Measurements from ENCODE around the gene PCDHGA2. TPM values are rescaled to one million over a fixed set of nuclear protein-coding genes. Genes with fewer than 3 reads are reported as not detected.

PCDHGA2 gene
- polyA plus RNA-seq, 3 donors from 2014 or later: not detected

DNA sequence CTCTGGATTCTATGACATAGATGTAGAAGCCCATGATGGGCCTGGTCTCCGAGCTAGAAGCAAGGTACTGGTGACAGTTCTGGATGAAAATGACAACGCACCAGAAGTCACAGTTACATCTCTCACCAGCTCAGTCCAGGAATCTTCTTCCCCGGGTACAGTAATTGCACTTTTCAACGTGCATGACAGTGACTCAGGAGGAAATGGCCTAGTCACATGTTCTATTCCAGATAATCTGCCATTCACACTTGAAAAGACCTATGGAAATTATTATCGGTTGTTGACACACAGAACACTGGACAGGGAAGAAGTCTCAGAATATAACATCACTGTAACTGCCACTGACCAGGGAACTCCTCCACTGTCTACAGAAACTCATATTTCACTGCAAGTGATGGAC is 17.6 kb downstream of the PCDHGA2 start:
- no peak for DNase-seq
- Mint-ChIP-seq H3K4me1 (peaks cover 6 to 7% of the 10 kb centered on the region in 2 donors), H3K4me3 (peak overlapping the region in 2 of 5 donors; percentile 21 to 44), H3K27me3 (ENCODE audit: low read depth in 3 of 3) (peaks cover 21 to 53% (median 35%) of the 10 kb centered on the region in 3 donors), H3K27ac (no peak overlapping the region), H3K9me3 (peaks cover 14 to 37% (median 20%) of the 10 kb centered on the region in 6 donors), H3K36me3 (peaks cover 4 to 8% (median 6%) of the 10 kb centered on the region in 3 donors)

DNA sequence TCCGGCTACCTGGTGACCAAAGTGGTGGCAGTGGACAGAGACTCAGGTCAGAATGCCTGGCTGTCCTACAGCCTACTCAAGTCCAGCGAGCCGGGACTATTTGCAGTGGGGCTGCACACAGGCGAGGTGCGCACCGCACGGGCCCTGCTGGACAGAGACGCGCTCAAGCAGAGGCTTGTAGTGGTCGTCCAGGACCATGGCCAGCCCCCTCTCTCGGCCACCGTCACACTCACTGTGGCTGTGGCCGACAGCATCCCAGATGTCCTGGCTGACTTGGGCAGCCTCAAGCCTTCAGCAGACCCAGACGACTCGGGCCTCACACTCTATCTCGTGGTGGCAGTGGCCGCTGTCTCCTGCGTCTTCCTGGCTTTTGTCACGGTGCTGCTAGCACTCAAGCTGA is 18.4 kb downstream of the PCDHGA2 start:
- Mint-ChIP-seq H3K27ac (no peak overlapping the region), H3K4me3 (no peak overlapping the region), H3K36me3 (peaks cover 4 to 8% (median 8%) of the 10 kb centered on the region in 3 donors), H3K4me1 (peaks cover 6 to 7% of the 10 kb centered on the region in 2 donors), H3K27me3 (ENCODE audit: low read depth in 3 of 3) (peaks cover 21 to 54% (median 41%) of the 10 kb centered on the region in 3 donors), H3K9me3 (peaks cover 16 to 41% (median 24%) of the 10 kb centered on the region in 6 donors)
- no peak for DNase-seq

DNA sequence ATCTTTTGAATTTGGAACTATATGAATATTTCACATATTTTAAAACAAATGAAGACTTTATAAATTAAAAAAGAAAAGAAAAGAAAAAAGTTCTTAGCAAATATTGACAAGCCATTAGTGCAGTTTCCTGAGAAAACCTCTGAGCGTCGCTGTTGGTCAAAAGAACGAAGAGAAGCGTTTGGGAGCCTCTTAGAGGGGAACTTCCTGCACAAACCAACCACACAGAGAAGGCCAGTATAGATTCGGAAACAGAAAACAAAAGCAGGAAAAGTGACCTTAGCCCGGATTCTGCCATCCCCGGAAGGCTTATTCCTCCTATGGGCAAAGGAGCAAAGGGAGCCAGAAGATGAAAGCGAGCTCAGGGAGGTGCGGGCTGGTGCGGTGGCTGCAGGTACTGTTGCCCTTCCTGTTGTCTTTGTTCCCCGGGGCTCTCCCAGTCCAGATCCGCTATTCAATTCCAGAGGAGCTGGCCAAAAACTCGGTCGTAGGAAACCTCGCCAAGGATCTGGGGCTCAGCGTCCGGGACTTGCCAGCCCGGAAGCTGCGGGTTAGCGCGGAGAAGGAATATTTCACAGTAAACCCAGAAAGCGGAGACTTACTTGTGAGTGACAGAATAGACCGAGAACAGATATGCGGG is 21.3 kb downstream of the PCDHGA2 start, which contains the start of gene PCDHGB2:
Gene PCDHGB2, plus strand, starts transcription at position 205 of the 637 bp plus-strand sequence. Its CDS starts 142 bp downstream, at position 347.
- DNase-seq: peak; percentile 9 to 29 (median 13)
- peaks cover 27 to 63% (median 54%) of the 10 kb centered on the region in 3 donors for H3K27me3 Mint-ChIP-seq (ENCODE audit: low read depth in 3 of 3)
- H3K9me3 Mint-ChIP-seq: peaks cover 17 to 57% (median 40%) of the 10 kb centered on the region in 6 donors
- H3K4me3 Mint-ChIP-seq: peak within 1 kb of the TSS; percentile 78 to 89 (median 85)
- H3K27ac Mint-ChIP-seq: peak within 1 kb of the TSS in 2 of 6 donors; percentile 36 to 68
- peaks cover 5 to 6% of the 10 kb centered on the region in 2 donors for H3K4me1 Mint-ChIP-seq
- H3K36me3 Mint-ChIP-seq: peaks cover 4 to 16% (median 8%) of the 10 kb centered on the region in 3 donors

DNA sequence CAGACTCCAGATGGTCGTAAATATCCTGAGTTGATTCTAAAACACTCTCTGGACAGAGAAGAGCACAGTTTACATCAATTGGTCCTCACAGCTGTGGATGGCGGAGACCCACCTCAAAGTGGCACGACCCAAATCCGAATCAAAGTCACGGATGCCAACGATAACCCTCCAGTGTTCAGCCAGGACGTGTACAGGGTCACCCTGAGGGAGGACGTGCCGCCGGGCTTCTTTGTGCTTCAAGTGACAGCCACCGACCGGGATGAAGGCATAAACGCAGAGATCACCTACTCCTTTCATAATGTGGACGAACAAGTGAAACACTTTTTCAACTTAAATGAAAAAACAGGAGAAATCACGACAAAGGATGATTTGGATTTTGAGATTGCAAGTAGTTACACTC is 22.1 kb downstream of the PCDHGA2 start:
- peaks cover 24 to 65% (median 47%) of the 10 kb centered on the region in 6 donors for H3K9me3 Mint-ChIP-seq
- DNase-seq: no peak
- peaks cover 30 to 67% (median 57%) of the 10 kb centered on the region in 3 donors for H3K27me3 Mint-ChIP-seq (ENCODE audit: low read depth in 3 of 3)
- H3K4me3 Mint-ChIP-seq: peak overlapping the region in 1 of 5 donors; percentile 89
- no peak overlapping the region for H3K27ac Mint-ChIP-seq
- H3K36me3 Mint-ChIP-seq: peaks cover 4 to 16% (median 14%) of the 10 kb centered on the region in 3 donors
- H3K4me1 Mint-ChIP-seq: peaks cover 3 to 6% of the 10 kb centered on the region in 2 donors

DNA sequence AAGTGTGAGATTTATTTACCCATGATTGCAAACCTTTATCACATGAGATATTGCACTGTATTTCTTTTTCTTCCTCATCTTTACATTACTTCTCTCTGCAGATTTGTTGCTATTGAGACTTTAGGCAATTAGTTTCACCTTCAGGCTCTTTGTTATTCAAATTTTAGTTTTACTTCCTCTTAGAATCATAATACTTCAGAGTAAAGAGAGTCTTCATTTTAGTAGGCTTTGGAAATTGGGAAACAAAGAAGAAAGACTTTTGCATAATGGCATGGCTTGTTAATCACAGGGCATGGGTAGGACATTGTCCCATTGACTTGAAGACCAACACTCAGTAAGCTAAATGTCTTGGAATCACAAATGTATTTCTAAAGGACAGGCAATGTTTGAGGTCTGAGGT is 24.2 kb downstream of the PCDHGA2 start:
- Mint-ChIP-seq H3K27ac (no peak overlapping the region), H3K9me3 (peaks cover 23 to 68% (median 49%) of the 10 kb centered on the region in 6 donors), H3K4me1 (peaks cover 2 to 6% of the 10 kb centered on the region in 2 donors)

DNA sequence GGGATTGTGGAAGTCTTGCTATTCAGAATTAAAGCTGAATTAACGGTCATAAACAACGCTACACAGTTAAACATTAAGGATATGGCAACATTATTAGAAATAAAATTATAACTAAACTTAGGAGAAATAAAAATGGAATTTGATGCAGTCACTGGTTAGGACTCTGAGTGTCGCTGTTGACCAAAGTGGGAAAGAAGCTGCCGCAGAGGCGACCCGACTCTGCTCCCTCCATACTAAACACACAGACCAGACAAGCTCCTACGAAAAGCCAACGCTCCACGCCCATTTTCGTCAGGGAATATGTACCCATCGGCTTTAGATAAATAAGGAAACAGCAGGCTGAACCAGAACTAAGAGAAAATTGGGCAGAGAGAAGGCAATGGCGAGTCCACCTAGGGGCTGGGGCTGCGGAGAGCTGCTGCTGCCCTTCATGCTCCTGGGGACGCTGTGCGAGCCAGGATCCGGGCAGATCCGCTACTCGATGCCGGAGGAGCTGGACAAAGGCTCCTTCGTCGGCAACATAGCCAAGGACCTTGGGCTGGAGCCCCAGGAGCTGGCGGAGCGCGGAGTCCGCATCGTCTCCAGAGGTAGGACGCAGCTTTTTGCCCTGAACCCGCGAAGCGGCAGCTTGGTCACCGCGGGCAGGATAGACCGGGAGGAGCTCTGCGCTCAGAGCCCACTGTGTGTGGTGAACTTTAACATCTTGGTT is 25.5 kb downstream of the PCDHGA2 start, which contains the start of gene PCDHGA5:
Gene PCDHGA5, plus strand, starts transcription at position 211 of the 709 bp plus-strand sequence. Its CDS starts 169 bp downstream, at position 380.
- peaks cover 2 to 6% of the 10 kb centered on the region in 2 donors for H3K4me1 Mint-ChIP-seq
- H3K4me3 Mint-ChIP-seq: peak within 1 kb of the TSS in 2 of 5 donors; percentile 8
- peaks cover 23 to 69% (median 47%) of the 10 kb centered on the region in 6 donors for H3K9me3 Mint-ChIP-seq
- DNase-seq: no peak
- H3K27ac Mint-ChIP-seq: peak within 1 kb of the TSS in 1 of 6 donors; percentile 13
- peaks cover 33 to 71% (median 71%) of the 10 kb centered on the region in 3 donors for H3K27me3 Mint-ChIP-seq (ENCODE audit: low read depth in 3 of 3)
- H3K36me3 Mint-ChIP-seq: peaks cover 4 to 15% (median 12%) of the 10 kb centered on the region in 3 donors

More for the DNA sequence above, 24.2 kb downstream of the PCDHGA2 start:
- DNase-seq: no peak
- H3K4me3 Mint-ChIP-seq: peak overlapping the region in 1 of 5 donors; percentile 55
- peaks cover 4 to 15% (median 12%) of the 10 kb centered on the region in 3 donors for H3K36me3 Mint-ChIP-seq
- peaks cover 32 to 67% (median 64%) of the 10 kb centered on the region in 3 donors for H3K27me3 Mint-ChIP-seq (ENCODE audit: low read depth in 3 of 3)

DNA sequence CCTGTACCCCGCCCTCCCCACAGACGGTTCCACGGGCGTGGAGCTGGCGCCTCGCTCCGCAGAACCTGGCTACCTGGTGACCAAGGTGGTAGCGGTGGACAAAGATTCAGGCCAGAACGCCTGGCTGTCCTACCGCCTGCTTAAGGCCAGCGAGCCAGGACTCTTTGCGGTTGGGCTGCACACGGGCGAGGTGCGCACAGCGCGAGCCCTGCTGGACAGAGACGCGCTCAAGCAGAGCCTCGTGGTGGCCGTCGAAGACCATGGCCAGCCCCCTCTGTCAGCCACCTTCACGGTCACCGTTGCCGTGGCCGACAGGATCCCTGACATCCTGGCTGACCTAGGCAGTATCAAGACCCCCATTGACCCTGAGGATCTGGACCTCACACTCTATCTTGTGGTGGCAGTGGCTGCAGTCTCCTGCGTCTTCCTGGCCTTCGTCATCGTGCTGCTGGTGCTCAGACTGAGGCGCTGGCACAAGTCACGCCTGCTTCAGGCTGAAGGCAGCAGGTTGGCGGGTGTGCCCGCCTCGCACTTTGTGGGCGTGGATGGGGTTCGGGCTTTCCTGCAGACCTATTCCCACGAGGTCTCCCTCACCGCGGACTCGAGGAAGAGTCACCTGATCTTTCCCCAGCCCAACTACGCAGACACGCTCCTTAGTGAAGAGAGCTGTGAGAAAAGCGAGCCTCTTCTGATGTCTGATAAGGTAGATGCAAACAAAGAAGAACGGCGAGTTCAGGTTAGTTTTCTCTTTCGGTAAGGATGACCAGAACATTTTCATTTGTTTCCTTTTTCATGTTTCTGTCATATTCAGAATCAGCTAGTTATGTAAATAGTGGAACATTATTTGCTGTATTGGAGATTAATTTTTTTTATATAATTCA is 27.7 kb downstream of the PCDHGA2 start:
- peaks cover 35 to 74% (median 70%) of the 10 kb centered on the region in 3 donors for H3K27me3 Mint-ChIP-seq (ENCODE audit: low read depth in 3 of 3)
- H3K4me3 Mint-ChIP-seq: no peak overlapping the region

DNA sequence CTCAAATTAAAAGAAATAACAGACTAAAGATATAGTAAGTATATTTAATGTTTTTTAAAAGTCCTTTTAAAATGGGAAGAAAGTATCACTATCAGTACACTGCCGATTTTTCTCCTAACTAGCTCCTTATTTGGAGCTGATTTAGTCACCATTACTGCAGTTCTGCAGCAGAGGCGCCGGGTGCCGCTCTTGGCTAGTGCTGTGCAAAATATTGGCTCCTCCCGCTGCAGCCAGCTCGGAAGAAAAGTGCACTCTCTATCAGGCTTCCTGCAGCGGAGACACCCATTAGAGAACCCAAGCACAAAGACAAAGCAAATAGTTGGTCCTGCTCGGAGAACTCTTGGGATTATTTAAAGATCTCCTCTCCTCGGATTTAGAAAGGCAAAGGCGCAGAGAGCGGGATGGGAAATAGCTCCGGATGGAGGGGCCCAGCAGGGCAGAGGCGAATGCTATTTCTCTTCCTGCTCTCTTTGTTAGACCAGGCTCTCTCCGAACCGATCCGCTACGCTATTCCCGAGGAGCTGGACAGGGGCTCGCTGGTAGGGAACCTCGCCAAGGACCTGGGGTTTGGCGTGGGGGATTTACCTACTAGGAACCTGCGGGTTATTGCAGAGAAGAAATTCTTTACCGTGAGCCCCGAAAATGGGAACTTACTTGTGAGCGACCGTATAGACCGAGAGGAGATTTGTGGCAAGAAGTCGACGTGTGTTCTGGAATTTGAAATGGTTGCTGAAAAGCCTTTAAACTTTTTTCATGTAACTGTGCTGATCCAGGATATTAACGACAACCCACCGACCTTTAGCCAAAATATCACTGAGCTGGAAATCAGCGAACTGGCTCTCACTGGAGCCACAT is 31.7 kb downstream of the PCDHGA2 start, which contains the start of gene PCDHGB3:
Gene PCDHGB3, plus strand, starts transcription at position 249 of the 855 bp plus-strand sequence. Its CDS starts 153 bp downstream, at position 402.
- H3K27me3 Mint-ChIP-seq (ENCODE audit: low read depth in 3 of 3): peaks cover 40 to 51% (median 49%) of the 10 kb centered on the region in 3 donors
- peaks cover 8 to 16% of the 10 kb centered on the region in 2 donors for H3K4me1 Mint-ChIP-seq
- peaks cover 0 to 9% (median 3%) of the 10 kb centered on the region in 3 donors for H3K36me3 Mint-ChIP-seq
- H3K27ac Mint-ChIP-seq: no peak within 1 kb of the TSS
- peaks cover 7 to 43% (median 27%) of the 10 kb centered on the region in 6 donors for H3K9me3 Mint-ChIP-seq
- peak in 1 of 3 donors; percentile 19 for DNase-seq
- H3K4me3 Mint-ChIP-seq: peak within 1 kb of the TSS; percentile 75 to 90 (median 77)

More for the DNA sequence above, 27.7 kb downstream of the PCDHGA2 start:
- Mint-ChIP-seq H3K36me3 (peaks cover 0 to 8% (median 8%) of the 10 kb centered on the region in 3 donors), H3K4me1 (peaks cover 6 to 10% of the 10 kb centered on the region in 2 donors), H3K9me3 (peaks cover 15 to 58% (median 38%) of the 10 kb centered on the region in 6 donors), H3K27ac (no peak overlapping the region)
- no peak for DNase-seq

DNA sequence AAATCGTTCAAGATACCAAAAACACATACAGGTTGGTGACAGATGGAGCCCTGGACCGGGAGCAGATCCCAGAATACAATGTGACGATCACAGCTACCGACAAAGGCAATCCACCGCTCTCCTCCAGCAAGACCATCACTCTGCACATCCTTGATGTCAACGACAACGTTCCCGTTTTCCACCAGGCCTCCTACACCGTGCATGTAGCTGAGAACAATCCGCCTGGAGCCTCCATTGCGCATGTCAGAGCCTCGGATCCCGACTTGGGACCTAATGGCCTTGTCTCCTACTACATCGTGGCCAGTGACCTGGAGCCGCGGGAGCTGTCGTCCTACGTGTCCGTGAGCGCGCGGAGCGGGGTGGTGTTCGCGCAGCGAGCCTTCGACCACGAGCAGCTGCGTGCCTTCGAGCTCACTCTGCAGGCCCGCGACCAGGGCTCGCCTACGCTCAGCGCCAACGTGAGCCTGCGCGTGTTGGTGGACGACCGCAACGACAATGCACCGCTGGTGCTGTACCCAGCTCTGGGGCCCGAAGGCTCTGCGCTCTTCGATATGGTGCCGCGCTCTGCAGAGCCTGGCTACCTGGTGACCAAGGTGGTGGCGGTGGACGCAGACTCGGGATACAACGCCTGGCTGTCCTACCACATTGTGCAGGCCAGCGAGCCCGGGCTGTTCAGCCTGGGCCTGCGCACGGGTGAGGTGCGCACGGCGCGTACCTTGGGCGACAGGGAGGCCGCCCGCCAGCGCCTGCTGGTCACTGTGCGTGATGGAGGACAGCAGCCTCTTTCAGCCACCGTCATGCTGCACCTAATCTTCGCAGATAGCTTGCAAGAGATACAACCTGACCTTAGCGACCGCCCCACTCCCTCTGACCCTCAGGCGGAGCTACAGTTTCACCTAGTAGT is 33.3 kb downstream of the PCDHGA2 start:
- Mint-ChIP-seq H3K36me3 (peaks cover 0 to 7% (median 3%) of the 10 kb centered on the region in 3 donors), H3K27me3 (ENCODE audit: low read depth in 3 of 3) (peaks cover 33 to 48% (median 46%) of the 10 kb centered on the region in 3 donors), H3K9me3 (peaks cover 8 to 39% (median 23%) of the 10 kb centered on the region in 6 donors), H3K4me3 (no peak overlapping the region), H3K27ac (no peak overlapping the region), H3K4me1 (peaks cover 8 to 16% of the 10 kb centered on the region in 2 donors)
- DNase-seq: no peak

DNA sequence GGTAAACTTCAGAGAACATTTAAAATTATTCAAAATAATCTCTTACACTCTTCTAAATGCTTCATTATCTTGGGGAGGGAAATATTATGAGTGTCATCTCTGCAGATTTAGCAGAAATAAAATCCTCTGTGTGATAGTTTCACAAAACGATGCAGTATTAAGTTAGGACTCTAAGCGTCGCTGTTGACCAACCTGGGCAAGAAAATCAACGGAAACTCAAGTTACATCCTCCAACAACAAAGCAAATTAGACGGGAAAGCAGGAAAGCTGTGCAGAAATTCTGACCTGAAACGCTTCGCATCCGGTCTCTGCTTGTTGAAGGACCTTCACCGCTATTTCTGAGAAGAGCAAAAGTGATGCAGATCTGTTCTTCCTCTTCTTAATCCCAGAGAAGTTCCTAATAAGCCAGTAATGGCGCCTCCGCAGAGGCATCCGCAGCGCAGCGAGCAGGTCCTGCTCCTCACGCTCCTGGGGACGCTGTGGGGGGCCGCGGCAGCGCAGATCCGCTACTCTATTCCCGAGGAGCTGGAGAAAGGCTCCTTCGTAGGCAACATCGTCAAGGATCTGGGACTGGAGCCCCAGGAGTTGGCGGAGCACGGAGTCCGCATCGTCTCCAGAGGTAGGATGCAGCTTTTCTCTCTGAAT is 35.2 kb downstream of the PCDHGA2 start, which contains the start of gene PCDHGA6:
Gene PCDHGA6, plus strand, starts transcription at position 219 of the 645 bp plus-strand sequence. Its CDS starts 193 bp downstream, at position 412.
- H3K36me3 Mint-ChIP-seq: peaks cover 0 to 7% (median 3%) of the 10 kb centered on the region in 3 donors
- peaks cover 8 to 37% (median 28%) of the 10 kb centered on the region in 6 donors for H3K9me3 Mint-ChIP-seq
- H3K27me3 Mint-ChIP-seq (ENCODE audit: low read depth in 3 of 3): peaks cover 32 to 45% (median 44%) of the 10 kb centered on the region in 3 donors
- DNase-seq: peak in 1 of 3 donors; percentile 11
- peak within 1 kb of the TSS in 3 of 5 donors; percentile 16 to 71 (median 41) for H3K4me3 Mint-ChIP-seq
- H3K27ac Mint-ChIP-seq: no peak within 1 kb of the TSS
- H3K4me1 Mint-ChIP-seq: peaks cover 8 to 16% of the 10 kb centered on the region in 2 donors
